ENCODE data around the gene F3. TPM values are rescaled to one million over a fixed set of nuclear protein-coding genes. Genes with fewer than 3 reads are reported as not detected.

Gene F3
- total and polyA plus RNA-seq, 9 of the 15 experiments (the other 6 are each of a cell fraction or from before 2014, with no cell fraction given) = 0.24 to 0.28 TPM; not detected in 7

DNA sequence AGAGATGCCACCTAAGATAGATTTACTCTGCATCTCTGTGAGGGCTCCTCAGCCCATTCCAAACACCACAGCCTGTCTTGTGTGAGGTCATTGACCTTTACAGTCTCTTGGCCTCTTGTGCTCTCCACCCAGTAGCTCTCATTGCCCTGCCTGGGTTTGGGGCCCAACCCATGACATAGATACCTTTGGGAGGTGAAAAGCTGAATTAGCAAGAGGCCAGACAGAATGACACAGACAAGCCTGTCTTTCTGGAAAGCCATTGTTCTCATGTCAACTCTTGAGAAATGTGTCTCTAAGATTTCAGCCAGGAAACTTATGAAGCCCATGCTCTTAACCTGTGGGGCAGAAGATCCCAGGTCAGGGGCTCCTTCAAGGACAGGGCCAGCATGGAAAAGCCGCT lies 18.4 kb upstream of the F3 start:
- DNase-seq (ENCODE audit: extremely low read depth in 1 of 4, low spot score in 3 of 4) (no peak), ATAC-seq (no peak), FAIRE-seq (no peak)
- H3K4me2 ChIP-seq (ENCODE audit: insufficient read depth, low read length) = no peak overlapping the region
- TF ChIP-seq NCOR1 (IDR thresholded peaks at IDR 0.05) (no peak), ZNF79 (CRISPR knock-in tag; IDR thresholded peaks at IDR 0.05; ENCODE audit: low read depth) (no peak), RFX1 (IDR thresholded peaks at IDR 0.05) (no peak), PREB (CRISPR knock-in tag; IDR thresholded peaks at IDR 0.05) (no peak), MED1 (CRISPR knock-in tag; IDR thresholded peaks at IDR 0.05; ENCODE audit: borderline replicate concordance) (no peak), L3MBTL2 (IDR thresholded peaks at IDR 0.05) (no peak), SIN3B (IDR thresholded peaks at IDR 0.05; ENCODE audit: low read depth) (no peak), ARID3B (CRISPR knock-in tag; IDR thresholded peaks at IDR 0.05; ENCODE audit: borderline replicate concordance) (no peak), ZBTB2 (IDR thresholded peaks at IDR 0.05) (no peak), ZNF280B (CRISPR knock-in tag; IDR thresholded peaks at IDR 0.05) (no peak), NR4A1 (CRISPR knock-in tag; IDR thresholded peaks at IDR 0.05) (no peak), NR4A1 (tag; IDR thresholded peaks at IDR 0.05) (no peak), CBX8 (IDR thresholded peaks at IDR 0.05; ENCODE audit: borderline replicate concordance, extremely low read depth, low read depth, low read length, poor library complexity, severe bottlenecking) (no peak), TGIF2 (CRISPR knock-in tag; IDR thresholded peaks at IDR 0.05) (no peak), PURB (CRISPR knock-in tag; IDR thresholded peaks at IDR 0.05; ENCODE audit: low read depth) (no peak), CREBBP (IDR thresholded peaks at IDR 0.05; ENCODE audit: low read depth, low read length) (no peak)
- TF ChIP-seq, protein P1, sequence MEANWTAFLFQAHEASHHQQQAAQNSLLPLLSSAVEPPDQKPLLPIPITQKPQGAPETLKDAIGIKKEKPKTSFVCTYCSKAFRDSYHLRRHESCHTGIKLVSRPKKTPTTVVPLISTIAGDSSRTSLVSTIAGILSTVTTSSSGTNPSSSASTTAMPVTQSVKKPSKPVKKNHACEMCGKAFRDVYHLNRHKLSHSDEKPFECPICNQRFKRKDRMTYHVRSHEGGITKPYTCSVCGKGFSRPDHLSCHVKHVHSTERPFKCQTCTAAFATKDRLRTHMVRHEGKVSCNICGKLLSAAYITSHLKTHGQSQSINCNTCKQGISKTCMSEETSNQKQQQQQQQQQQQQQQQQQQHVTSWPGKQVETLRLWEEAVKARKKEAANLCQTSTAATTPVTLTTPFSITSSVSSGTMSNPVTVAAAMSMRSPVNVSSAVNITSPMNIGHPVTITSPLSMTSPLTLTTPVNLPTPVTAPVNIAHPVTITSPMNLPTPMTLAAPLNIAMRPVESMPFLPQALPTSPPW (CRISPR knock-in tag; IDR thresholded peaks at IDR 0.05) = no peak
- ChIA-PET POLR2A (no interaction called here), CTCF (ENCODE audit: low intra/inter-chr PET ratio) (no interaction called here)
- in situ Hi-C loops (cut with MboI) (no loop called here), intact Hi-C loops (cut with micrococcal nuclease) (no loop called here)
- H3K9ac ChIP-seq (ENCODE audit: insufficient read depth in 1 of 2, low read depth in 2 of 2, low read length in 2 of 2) = no peak overlapping the region
- H3K9me3 ChIP-seq (replicated peaks; ENCODE audit: control insufficient read depth, insufficient read depth, low read depth, low read length) = no peaks in the 10 kb centered on the region
- no peak overlapping the region for H3K4me3 ChIP-seq
- H2AFZ ChIP-seq (ENCODE audit: low read depth, low read length) = no peak overlapping the region
- no peaks in the 10 kb centered on the region for H3K36me3 ChIP-seq (ENCODE audit: control insufficient read depth, insufficient read depth, low read length)
- no peaks in the 10 kb centered on the region for H3K79me2 ChIP-seq (ENCODE audit: control insufficient read depth, insufficient read depth, low read length)
- no peak overlapping the region for H3K27ac ChIP-seq (ENCODE audit: extremely low read depth, low read depth, low read length)
- no peaks in the 10 kb centered on the region for H4K20me1 ChIP-seq (replicated peaks; ENCODE audit: control insufficient read depth, insufficient read depth, low read length)
- BruUV-seq (replicated peaks) = no TSS peak
- peaks cover 4 to 6% of the 10 kb centered on the region in 2 experiments; a peak in 3 of 5 replicates for H3K27me3 ChIP-seq (ENCODE audit: control insufficient read depth in 2 of 2, insufficient read depth in 2 of 2, low read length in 2 of 2)
- 29% methylated on average over 1 of the region's 1 CpG for WGBS (ENCODE audit: insufficient coverage, low coverage, missing lambda C conversion rate)
- no peaks in the 10 kb centered on the region for H3K9me1 ChIP-seq (ENCODE audit: control insufficient read depth, insufficient read depth, low read length)
- H3K4me1 ChIP-seq (replicated peaks in 1 of 2; ENCODE audit: control insufficient read depth in 2 of 2, insufficient read depth in 2 of 2, low read length in 2 of 2) = no peaks in the 10 kb centered on the region

Data from K562 (cell line).